Measurements from ENCODE around the gene RXRA. TPM values are rescaled to one million over a fixed set of nuclear protein-coding genes. Genes with fewer than 3 reads are reported as not detected.

The RXRA gene
- total RNA-seq, 1 donor from 2014 or later = 42.6 TPM

- intact Hi-C loops (cut with DNase I) = no loop called here
- no peak for DNase-seq (ENCODE audit: low spot score)
These were observed 90.2 kb downstream of the RXRA start for GRCh38 chr9:134416385-134417015.

- intact Hi-C loops (cut with DNase I) = no loop called here
- DNase-seq (ENCODE audit: low spot score) = no peak
These were observed 92.1 kb downstream of the RXRA start for GRCh38 chr9:134418354-134418753.

GRCh38 chr9:134419000-134419683, 92.9 kb downstream of the RXRA start:
- intact Hi-C loops (cut with DNase I) = no loop called here

GRCh38 chr9:134419684-134420076, 93.4 kb downstream of the RXRA start:
- no peak for DNase-seq (ENCODE audit: low spot score)
- intact Hi-C loops (cut with DNase I) = no loop called here

More at GRCh38 chr9:134419000-134419683, 92.9 kb downstream of the RXRA start:
- no peak for DNase-seq (ENCODE audit: low spot score)

- DNase-seq (ENCODE audit: low spot score) = no peak
- intact Hi-C loops (cut with DNase I) = no loop called here
These were observed 94.1 kb downstream of the RXRA start for GRCh38 chr9:134420281-134420845.

- DNase-seq (ENCODE audit: low spot score) = no peak
- intact Hi-C loops (cut with DNase I) = no loop called here
These were observed 94.7 kb downstream of the RXRA start for GRCh38 chr9:134420974-134421432.

GRCh38 chr9:134421888-134422287, 95.6 kb downstream of the RXRA start:
- intact Hi-C loops (cut with DNase I) = no loop called here
- DNase-seq (ENCODE audit: low spot score) = no peak

GRCh38 chr9:134422301-134423090, 96.2 kb downstream of the RXRA start:
- intact Hi-C loops (cut with DNase I) = no loop called here
- no peak for DNase-seq (ENCODE audit: low spot score)

GRCh38 chr9:134423166-134423565, 96.9 kb downstream of the RXRA start:
- intact Hi-C loops (cut with DNase I) = no loop called here
- no peak for DNase-seq (ENCODE audit: low spot score)

GRCh38 chr9:134423749-134424148, 97.5 kb downstream of the RXRA start:
- intact Hi-C loops (cut with DNase I) = no loop called here
- no peak for DNase-seq (ENCODE audit: low spot score)

GRCh38 chr9:134424818-134425217, 98.6 kb downstream of the RXRA start:
- intact Hi-C loops (cut with DNase I) = no loop called here

GRCh38 chr9:134425401-134425800, 99.1 kb downstream of the RXRA start:
- no peak for DNase-seq (ENCODE audit: low spot score)
- intact Hi-C loops (cut with DNase I) = no loop called here

More at GRCh38 chr9:134424818-134425217, 98.6 kb downstream of the RXRA start:
- no peak for DNase-seq (ENCODE audit: low spot score)

- intact Hi-C loops (cut with DNase I) = no loop called here
- DNase-seq (ENCODE audit: low spot score) = no peak
These were observed 99.6 kb downstream of the RXRA start for GRCh38 chr9:134425812-134426211.

- intact Hi-C loops (cut with DNase I) = no loop called here
- no peak for DNase-seq (ENCODE audit: low spot score)
These were observed 100.2 kb downstream of the RXRA start for GRCh38 chr9:134426436-134426835.

GRCh38 chr9:134427153-134427782, 101.0 kb downstream of the RXRA start:
- no peak for DNase-seq (ENCODE audit: low spot score)
- intact Hi-C loops (cut with DNase I) = no loop called here

- intact Hi-C loops (cut with DNase I) = no loop called here
These were observed 102.3 kb downstream of the RXRA start for GRCh38 chr9:134428559-134428958.

GRCh38 chr9:134429007-134429406, 102.8 kb downstream of the RXRA start:
- DNase-seq (ENCODE audit: low spot score) = no peak
- intact Hi-C loops (cut with DNase I) = no loop called here

More at GRCh38 chr9:134428559-134428958, 102.3 kb downstream of the RXRA start:
- DNase-seq (ENCODE audit: low spot score) = no peak

GRCh38 chr9:134429481-134429880, 103.2 kb downstream of the RXRA start:
- no peak for DNase-seq (ENCODE audit: low spot score)
- intact Hi-C loops (cut with DNase I) = no loop called here

GRCh38 chr9:134431095-134431494, 104.8 kb downstream of the RXRA start:
- no peak for DNase-seq (ENCODE audit: low spot score)
- intact Hi-C loops (cut with DNase I) = no loop called here

- intact Hi-C loops (cut with DNase I) = no loop called here
- DNase-seq (ENCODE audit: low spot score) = no peak
These were observed 105.4 kb downstream of the RXRA start for GRCh38 chr9:134431626-134432025.
